Activated naive CD4-positive, alpha-beta T cell treated with anti-CD3 and anti-CD28 coated beads, Interleukin-2, amount 50 U/mL, for 24 hours (primary cell): ENCODE data around the gene CDC42EP5.

Experiments
- H3K27ac Mint-ChIP-seq: one replicate; pipeline ENCODE4 v1.8.0; 2021; ENCODE audit warnings: mild to moderate bottlenecking, mixed read lengths
- H3K27me3 Mint-ChIP-seq: one replicate; pipeline ENCODE4 v1.8.0; 2021; ENCODE audit warnings: mixed read lengths
- H3K36me3 Mint-ChIP-seq: one replicate; pipeline ENCODE4 v1.8.0; 2021; ENCODE audit warnings: mixed read lengths
- H3K4me1 Mint-ChIP-seq: one replicate; pipeline ENCODE4 v1.8.0; 2021; ENCODE audit warnings: mixed read lengths
- H3K4me3 Mint-ChIP-seq: one replicate; pipeline ENCODE4 v1.8.0; 2021; ENCODE audit warnings: mild to moderate bottlenecking, mixed read lengths
- H3K9me3 Mint-ChIP-seq: one replicate; pipeline ENCODE4 v1.8.0; 2021; ENCODE audit warnings: mixed read lengths

CDC42EP5 gene

DNA sequence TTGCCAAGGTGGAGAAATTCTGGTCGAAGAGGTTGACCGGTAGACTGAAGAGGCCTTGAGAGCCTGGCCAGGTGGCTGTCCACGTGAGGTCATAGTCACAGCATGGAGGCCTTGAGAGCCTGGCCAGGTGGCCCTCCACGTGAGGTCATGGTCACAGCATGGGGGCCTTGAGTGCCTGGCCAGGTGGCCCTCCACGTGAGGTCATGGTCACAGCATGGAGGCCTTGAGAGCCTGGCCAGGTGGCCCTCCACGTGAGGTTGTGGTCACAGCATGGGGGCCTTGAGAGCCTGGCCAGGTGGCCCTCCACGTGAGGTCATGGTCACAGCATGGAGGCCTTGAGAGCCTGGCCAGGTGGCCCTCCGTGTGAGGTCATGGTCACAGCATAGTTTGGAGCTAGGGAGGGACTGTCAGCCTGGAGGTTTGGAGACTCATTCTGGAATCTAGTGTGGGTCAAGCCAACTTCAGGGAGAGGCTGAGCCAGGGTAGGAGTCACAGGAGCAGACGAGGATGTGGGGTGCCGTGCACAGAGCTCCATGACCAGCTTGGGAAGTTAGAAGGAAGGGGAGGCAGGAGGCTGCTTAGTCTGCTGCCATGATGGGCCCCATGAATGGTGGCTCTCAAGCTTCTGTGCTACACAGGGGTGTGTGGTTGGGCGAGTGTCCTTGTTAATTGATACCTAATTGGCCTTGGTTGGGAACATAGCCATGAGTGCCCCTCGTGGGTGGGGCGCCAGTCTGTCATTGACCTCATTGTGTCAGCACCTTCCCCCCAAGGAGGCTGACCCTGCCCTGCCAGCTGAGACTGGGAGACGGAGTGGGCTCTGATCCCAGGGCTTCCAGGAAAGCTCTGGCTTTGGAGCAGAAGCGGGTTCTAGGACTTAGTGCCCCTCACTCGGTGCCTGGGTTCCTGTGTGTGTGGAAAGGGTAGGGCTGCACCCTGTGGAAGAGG lies 13.5 kb downstream of the CDC42EP5 start:
- peaks cover 11% of the 10 kb centered on the region for H3K36me3 Mint-ChIP-seq
- peaks cover 25% of the 10 kb centered on the region for H3K4me1 Mint-ChIP-seq
- peak overlapping the region; percentile 90 for H3K27ac Mint-ChIP-seq
- H3K9me3 Mint-ChIP-seq: no peaks in the 10 kb centered on the region
- H3K4me3 Mint-ChIP-seq: peak overlapping the region; percentile 47
- no peaks in the 10 kb centered on the region for H3K27me3 Mint-ChIP-seq

DNA sequence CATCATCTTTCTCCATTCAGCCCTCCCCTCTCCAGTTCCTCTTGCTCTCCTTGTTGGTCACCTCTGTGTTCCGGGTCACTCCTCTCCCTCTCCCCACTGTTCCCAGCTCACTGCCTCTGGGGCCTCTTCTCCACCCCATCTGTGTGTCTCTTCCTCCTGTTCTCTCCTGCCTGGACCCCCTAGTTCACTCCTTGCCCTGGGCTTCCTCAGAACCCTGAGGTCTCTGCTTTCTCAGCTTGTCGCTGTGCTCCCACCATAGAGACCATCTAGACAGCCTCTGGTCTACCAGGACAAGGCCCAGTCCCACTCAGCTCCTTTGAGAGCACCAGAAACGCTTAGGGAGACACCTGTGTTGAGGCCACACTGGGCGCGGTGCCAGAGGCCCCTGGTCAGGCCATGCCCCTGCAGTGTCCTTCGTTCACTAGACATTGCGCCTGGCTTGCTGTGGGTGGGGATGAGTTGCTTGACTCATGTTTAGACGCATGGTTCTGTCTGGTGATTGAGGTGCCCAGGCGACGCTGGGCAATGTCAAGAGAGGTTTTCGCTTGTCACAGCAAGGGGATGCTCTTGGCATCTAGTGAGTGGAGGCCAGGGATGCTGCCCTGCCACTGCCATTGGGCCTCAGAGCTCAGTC lies 14.3 kb downstream of the CDC42EP5 start:
- peak overlapping the region; percentile 30 for H3K27ac Mint-ChIP-seq
- no peaks in the 10 kb centered on the region for H3K27me3 Mint-ChIP-seq
- H3K4me3 Mint-ChIP-seq: no peak overlapping the region

DNA sequence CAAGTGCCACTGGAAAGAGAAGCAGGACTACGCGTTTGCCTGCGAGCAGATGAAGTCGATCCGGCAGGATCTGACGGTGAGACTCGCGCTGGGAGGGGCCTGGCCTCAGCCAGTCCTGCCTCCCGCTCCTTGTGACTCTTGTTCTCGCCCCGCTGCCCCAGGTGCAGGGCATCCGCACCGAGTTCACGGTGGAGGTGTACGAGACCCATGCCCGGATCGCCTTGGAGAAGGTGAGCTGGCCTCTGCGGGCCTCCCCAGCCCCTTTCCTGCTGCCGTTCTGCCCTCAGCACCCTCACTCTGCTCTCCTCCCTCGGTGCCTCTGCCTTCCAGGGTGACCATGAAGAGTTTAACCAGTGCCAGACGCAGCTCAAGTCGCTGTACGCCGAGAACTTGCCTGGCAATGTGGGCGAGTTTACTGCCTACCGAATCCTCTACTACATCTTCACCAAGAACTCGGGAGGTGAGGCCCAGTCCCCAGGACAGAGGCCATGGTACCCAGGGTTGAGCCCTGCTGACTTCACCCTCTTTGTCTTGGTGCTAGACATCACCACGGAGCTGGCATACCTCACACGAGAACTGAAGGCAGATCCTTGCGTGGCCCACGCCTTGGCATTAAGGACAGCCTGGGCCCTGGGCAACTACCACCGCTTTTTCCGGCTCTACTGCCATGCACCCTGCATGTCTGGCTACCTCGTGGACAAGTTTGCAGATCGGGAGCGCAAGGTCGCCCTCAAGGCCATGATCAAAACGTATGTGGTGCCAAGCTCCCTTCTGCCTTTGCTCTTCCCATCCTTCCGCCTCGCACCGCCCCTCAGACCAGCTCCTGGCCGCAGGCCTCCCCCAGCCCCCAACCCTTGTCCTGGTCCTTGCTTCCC lies 15.1 kb downstream of the CDC42EP5 start:
- Mint-ChIP-seq H3K4me3 (no peak overlapping the region), H3K27ac (no peak overlapping the region), H3K36me3 (peaks cover 13% of the 10 kb centered on the region), H3K9me3 (no peaks in the 10 kb centered on the region), H3K27me3 (no peaks in the 10 kb centered on the region), H3K4me1 (peaks cover 20% of the 10 kb centered on the region)

More for the DNA sequence above, 14.3 kb downstream of the CDC42EP5 start:
- peaks cover 11% of the 10 kb centered on the region for H3K36me3 Mint-ChIP-seq
- peaks cover 18% of the 10 kb centered on the region for H3K4me1 Mint-ChIP-seq
- no peaks in the 10 kb centered on the region for H3K9me3 Mint-ChIP-seq

DNA sequence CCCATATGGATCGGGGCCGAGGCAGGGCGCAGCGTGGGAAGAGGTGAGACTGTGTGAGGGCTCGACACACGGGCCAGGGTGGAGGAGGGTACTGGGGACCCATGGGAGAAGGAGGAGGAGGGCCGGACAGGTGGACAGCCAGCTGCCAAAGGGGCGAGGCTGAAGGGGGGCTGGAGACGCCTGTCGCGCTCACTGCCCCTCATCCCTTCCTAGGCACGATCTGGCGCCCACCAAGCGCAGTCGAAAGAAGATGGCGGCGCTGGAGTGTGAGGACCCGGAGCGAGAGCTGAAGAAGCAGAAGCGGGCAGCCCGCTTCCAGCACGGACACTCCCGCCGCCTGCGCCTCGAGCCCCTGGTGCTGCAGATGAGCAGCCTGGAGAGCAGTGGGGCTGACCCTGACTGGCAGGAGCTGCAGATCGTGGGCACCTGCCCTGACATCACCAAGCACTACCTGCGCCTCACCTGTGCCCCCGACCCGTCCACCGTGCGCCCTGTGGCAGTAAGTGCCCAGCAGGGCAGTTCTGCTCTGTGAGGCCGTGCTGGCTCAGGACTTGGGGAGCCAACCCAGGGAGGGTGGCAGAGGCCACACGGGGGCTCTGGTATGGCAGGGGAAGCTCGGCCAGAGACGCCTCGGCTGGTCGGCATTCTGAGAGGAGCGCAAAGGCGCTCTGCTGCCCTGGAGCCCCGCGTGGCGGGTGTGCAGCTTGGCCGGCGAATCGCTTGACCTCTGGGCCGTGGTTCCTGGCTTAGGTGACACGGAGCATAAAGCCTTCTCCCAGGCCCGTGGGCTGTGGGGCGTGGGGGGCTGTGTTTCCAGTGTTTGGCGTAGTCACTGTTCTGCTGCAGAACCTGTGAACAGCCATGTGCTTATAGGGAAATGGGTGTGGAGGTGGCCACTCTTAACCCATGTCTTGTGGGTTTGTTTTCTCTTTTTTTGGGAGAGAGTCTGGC lies 16.4 kb downstream of the CDC42EP5 start:
- peaks cover 21% of the 10 kb centered on the region for H3K4me1 Mint-ChIP-seq
- no peak overlapping the region for H3K4me3 Mint-ChIP-seq

DNA sequence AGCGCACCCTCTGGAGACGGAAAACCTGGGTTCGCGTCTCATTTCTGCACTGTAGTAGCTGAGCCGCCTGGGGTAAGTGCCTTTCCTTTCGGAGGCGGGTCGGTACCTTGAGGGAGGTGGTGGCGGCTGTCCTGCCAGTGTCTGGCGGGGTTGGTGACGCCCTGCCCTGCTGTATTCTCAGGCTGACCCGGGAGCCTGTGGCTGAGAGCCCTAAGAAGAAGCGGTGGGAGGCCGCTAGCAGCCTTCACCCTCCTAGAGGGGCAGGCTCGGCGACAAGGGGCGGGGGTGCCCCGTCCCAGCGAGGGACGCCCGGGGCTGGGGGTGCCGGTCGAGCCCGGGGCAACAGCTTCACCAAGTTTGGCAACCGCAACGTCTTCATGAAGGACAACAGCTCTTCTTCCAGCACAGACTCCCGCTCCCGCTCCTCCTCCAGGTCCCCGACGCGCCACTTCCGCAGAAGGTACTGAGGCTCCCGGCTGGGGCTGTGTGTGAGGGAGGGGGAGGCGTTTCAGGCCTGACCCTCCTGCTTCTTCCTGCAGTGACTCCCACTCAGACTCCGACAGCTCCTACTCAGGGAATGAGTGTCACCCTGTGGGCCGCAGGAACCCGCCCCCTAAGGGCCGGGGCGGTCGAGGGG lies 17.2 kb downstream of the CDC42EP5 start:
- peaks cover 29% of the 10 kb centered on the region for H3K4me1 Mint-ChIP-seq
- H3K9me3 Mint-ChIP-seq: no peaks in the 10 kb centered on the region
- peaks cover 16% of the 10 kb centered on the region for H3K36me3 Mint-ChIP-seq
- H3K27me3 Mint-ChIP-seq: no peaks in the 10 kb centered on the region
- H3K27ac Mint-ChIP-seq: peak overlapping the region; percentile 23
- no peak overlapping the region for H3K4me3 Mint-ChIP-seq

More for the DNA sequence above, 16.4 kb downstream of the CDC42EP5 start:
- Mint-ChIP-seq H3K9me3 (no peaks in the 10 kb centered on the region), H3K36me3 (peaks cover 14% of the 10 kb centered on the region), H3K27ac (peak overlapping the region; percentile 23), H3K27me3 (no peaks in the 10 kb centered on the region)

DNA sequence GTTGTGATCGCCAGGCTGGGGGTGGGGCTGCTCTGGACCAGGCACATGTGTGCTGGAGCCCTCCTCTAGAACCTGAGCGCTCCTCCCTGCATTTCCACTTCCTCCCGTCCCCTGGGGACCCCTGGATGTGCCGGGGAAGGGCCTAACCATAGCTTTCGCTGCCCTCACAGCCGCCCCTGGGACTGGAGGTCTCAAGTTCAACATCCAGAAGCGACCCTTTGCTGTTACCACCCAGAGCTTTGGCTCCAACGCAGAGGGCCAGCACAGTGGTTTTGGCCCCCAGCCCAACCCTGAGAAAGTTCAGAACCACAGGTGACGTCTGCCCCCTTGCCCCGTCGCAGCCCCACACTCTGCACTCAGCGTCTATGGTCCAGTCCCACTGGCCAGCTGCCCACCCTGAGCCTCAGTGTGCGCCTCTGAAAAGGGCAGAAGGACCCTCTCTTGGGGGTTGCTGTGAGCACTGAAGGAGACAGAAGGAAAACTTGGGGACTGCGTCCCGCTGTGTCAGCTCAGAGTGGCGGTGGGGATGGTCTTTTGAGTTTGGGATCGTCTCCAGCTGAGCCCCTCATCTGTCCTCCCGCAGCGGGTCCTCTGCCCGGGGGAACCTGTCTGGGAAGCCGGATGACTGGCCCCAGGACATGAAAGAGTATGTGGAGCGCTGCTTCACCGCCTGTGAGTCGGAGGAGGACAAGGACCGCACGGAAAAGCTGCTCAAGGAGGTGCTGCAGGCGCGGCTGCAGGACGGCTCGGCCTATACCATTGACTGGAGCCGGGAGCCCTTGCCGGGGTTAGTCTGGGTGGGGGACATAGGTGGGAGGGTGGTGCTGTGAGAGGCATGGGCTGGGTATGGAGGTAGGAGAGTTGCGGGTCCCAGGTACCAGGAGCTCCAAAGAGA lies 18.1 kb downstream of the CDC42EP5 start:
- Mint-ChIP-seq H3K36me3 (peaks cover 19% of the 10 kb centered on the region), H3K27me3 (no peaks in the 10 kb centered on the region), H3K9me3 (no peaks in the 10 kb centered on the region), H3K4me1 (peaks cover 38% of the 10 kb centered on the region), H3K4me3 (no peak overlapping the region), H3K27ac (no peak overlapping the region)

DNA sequence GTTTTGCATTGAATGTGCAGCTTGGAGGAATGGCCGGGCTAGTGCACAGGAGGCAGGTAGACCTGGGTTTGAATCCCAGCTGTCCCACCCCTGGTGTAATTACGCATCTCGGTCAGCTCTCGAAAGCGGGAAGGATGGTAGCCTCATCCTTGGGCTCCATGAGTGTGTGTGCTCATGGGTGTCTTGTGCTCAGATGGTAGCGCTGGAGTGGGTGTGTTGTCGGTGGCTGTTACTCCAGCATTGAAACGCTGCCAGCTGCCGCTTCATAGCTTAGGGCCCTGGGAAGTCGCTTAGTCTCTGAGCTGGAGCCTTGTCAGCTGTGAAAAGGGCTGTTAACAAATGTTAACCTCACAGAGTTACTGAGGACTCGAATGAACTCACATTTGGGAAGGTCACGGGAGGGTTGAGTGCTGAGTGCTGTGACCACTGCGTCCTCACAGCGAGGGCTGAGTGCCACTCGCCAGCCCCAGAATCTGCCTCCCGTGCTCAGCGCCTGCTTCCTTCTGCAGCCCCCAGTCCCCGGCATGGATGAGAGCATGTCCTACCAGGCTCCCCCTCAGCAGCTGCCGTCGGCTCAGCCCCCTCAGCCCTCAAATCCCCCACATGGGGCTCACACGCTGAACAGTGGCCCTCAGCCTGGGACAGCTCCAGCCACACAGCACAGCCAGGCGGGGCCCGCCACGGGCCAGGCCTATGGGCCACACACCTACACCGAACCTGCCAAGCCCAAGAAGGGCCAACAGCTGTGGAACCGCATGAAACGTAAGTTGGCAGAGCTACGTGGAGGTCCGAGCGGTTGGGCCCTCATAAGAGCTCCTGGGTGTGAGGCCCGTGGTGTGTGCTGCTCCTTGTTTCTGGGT lies 18.9 kb downstream of the CDC42EP5 start:
- peaks cover 35% of the 10 kb centered on the region for H3K4me1 Mint-ChIP-seq
- no peak overlapping the region for H3K4me3 Mint-ChIP-seq
- H3K36me3 Mint-ChIP-seq: peaks cover 20% of the 10 kb centered on the region
- no peaks in the 10 kb centered on the region for H3K9me3 Mint-ChIP-seq
- H3K27ac Mint-ChIP-seq: no peak overlapping the region
- H3K27me3 Mint-ChIP-seq: no peaks in the 10 kb centered on the region

DNA sequence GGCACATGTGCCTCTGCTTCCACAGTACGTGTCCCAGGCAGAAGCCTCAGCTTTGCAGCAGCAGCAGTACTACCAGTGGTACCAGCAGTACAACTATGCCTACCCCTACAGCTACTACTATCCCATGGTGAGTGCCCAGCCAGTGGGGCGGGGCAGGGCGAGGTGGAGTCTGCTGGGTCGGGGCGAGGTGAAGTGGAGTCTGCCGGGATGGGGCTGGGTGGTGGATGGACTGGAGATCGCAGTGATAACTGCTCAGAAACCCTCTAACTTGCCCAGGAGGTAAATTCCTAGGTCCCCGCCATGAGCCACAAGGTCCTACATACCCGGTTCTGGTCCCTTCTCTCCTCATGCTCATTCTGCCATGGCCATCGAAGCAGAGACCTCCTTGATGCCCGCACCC lies 20.5 kb downstream of the CDC42EP5 start:
- H3K36me3 Mint-ChIP-seq: peaks cover 15% of the 10 kb centered on the region
- H3K27me3 Mint-ChIP-seq: no peaks in the 10 kb centered on the region
- peaks cover 36% of the 10 kb centered on the region for H3K4me1 Mint-ChIP-seq

DNA sequence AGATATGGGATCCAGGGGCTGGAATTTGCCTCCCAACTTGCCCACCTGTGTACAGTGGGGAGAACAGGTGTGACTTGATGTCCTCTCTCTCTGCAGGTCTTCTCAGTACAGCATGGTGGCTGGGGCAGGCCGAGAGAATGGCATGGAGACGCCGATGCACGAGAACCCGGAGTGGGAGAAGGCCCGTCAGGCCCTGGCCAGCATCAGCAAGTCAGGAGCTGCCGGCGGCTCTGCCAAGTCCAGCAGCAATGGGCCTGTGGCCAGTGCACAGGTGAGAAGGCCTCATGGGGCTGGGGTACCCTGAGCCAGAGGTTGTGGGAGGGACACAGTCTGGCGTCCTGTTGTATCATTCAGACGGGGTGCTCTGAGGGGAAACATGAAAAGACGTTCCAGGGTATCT lies 21.1 kb downstream of the CDC42EP5 start:
- Mint-ChIP-seq H3K27ac (no peak overlapping the region), H3K9me3 (no peaks in the 10 kb centered on the region), H3K27me3 (no peaks in the 10 kb centered on the region), H3K36me3 (peaks cover 15% of the 10 kb centered on the region), H3K4me1 (peaks cover 39% of the 10 kb centered on the region), H3K4me3 (peak overlapping the region; percentile 100)

More for the DNA sequence above, 20.5 kb downstream of the CDC42EP5 start:
- Mint-ChIP-seq H3K9me3 (no peaks in the 10 kb centered on the region), H3K4me3 (no peak overlapping the region), H3K27ac (no peak overlapping the region)

DNA sequence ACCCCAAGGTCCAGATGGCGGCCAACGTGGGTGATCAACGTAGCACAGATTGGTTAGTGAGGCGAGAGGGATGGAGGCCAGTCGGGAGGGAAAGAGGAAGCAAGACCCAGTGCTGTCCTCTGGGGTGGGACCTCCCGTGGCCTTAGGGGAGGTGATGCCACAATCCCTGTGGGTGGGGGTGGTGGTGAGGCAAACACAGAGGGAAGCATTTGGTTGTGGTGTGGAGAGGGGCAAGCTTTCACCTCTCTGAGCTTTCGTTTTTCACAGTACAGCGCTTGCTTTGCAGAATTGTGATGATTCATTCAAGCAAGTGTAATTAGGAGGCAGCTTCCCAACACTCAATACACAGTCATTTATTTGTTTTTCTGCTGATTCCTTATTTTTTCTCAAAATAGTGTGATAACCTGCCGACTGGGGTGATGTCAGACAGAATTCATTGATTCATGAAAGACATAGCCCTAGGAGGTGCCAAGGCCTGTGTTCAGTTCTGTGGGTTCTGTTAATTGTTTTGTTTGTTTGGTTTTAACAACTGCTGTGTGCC lies 21.7 kb downstream of the CDC42EP5 start:
- Mint-ChIP-seq H3K4me1 (peaks cover 43% of the 10 kb centered on the region), H3K36me3 (peaks cover 15% of the 10 kb centered on the region), H3K9me3 (no peaks in the 10 kb centered on the region)

DNA sequence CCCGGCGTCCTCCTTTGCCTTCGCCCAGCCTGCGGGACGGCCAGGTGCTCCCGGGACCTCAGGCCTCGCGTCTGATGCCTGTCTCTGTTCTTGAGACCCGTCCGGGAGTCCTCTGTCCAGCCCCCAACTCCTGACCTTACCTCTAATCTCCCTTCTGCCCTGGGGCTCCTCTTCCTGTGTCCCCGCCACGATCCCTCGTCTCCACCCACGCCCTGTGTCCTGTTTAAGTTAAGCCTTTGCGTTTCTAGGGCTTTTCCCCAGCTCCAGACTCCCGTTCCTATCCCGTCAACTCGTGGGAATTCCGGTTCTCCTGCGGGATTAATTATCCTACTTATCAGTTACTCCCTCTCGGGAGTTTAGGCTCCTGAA lies 23.4 kb downstream of the CDC42EP5 start:
- no peaks in the 10 kb centered on the region for H3K27me3 Mint-ChIP-seq
- H3K9me3 Mint-ChIP-seq: no peaks in the 10 kb centered on the region
- peak overlapping the region; percentile 92 for H3K27ac Mint-ChIP-seq
- H3K36me3 Mint-ChIP-seq: peaks cover 12% of the 10 kb centered on the region
- H3K4me3 Mint-ChIP-seq: peak overlapping the region; percentile 100
- peaks cover 43% of the 10 kb centered on the region for H3K4me1 Mint-ChIP-seq

More for the DNA sequence above, 21.7 kb downstream of the CDC42EP5 start:
- Mint-ChIP-seq H3K27ac (peak overlapping the region; percentile 87), H3K27me3 (no peaks in the 10 kb centered on the region), H3K4me3 (peak overlapping the region; percentile 100)
